PC-3 (cell line): ENCODE results near the gene TMOD4. TPM values are rescaled to one million over a fixed set of nuclear protein-coding genes. Genes with fewer than 3 reads are reported as not detected.
"Not testable (repeated sequence)": the region's sequence is repeated elsewhere in the genome, so short reads cannot be mapped to it uniquely, and the experiment has no call there.

Experiments used
- ATAC-seq: fragments of 200-7000 bp; cut with Tn5 transposase; 2 replicates; pipeline ENCODE4 v1.9.1; 2020; ENCODE audit warnings: mild to moderate bottlenecking, moderate library complexity
- BruUV-seq: library from RNA; stranded (reverse); fragments of 400-500 nt; replicated peaks from 2 replicates; lab custom pipeline; 2021; lab: Mats Ljungman, UMichigan
- CTCF ChIA-PET: fragments of 300-600 bp; sonication (Branson Sonifier 250); formaldehyde crosslinking; loops from one replicate; lab custom pipeline; 2022; ENCODE audit warnings: antibody characterized with exemption; lab: Charles Lee
- POLR2A ChIA-PET: fragments of 300-600 bp; sonication (Branson Sonifier 250); formaldehyde crosslinking; loops from one replicate; lab custom pipeline; 2022; ENCODE audit warnings: antibody characterized with exemption; ENCODE audit not compliant: unreplicated experiment; lab: Charles Lee
- DNase-seq: peaks from one replicate; pipeline ENCODE4 v3.0.0-alpha.2; 2015
- H2AFZ ChIP-seq: fragments of 300-600 bp; sonication (generic); 2 replicates; pipeline ENCODE4 v1.6.0; 2016; ENCODE audit warnings: antibody characterized with exemption, low read length
- H3F3A ChIP-seq: fragments of 300-600 bp; sonication (generic); one replicate; pipeline ENCODE4 v1.6.0; 2017; ENCODE audit warnings: antibody characterized with exemption, low read length, control low read depth, mild to moderate bottlenecking; ENCODE audit not compliant: unreplicated experiment
- H3K27ac ChIP-seq: fragments of 300-600 bp; sonication (generic); 2 replicates; pipeline ENCODE4 v1.5.1; 2016; ENCODE audit warnings: mild to moderate bottlenecking, low read length
- H3K27me3 ChIP-seq: fragments of 300-600 bp; sonication (generic); 2 replicates; pipeline ENCODE4 v1.6.1; 2016; ENCODE audit warnings: low read length, mixed read lengths
- H3K36me3 ChIP-seq: fragments of 300-600 bp; sonication (generic); 2 replicates; pipeline ENCODE4 v1.6.1; 2016; ENCODE audit warnings: low read depth, mixed run types, low read length, mixed read lengths
- H3K4me1 ChIP-seq: fragments of 300-600 bp; sonication (generic); 2 replicates; pipeline ENCODE4 v1.5.1; 2016; ENCODE audit warnings: low read length; ENCODE audit not compliant: insufficient read depth
- H3K4me2 ChIP-seq: fragments of 300-600 bp; sonication (generic); 2 replicates; pipeline ENCODE4 v1.6.0; 2016; ENCODE audit warnings: low read length
- H3K4me3 ChIP-seq: fragments of 300-600 bp; sonication (generic); 2 replicates; pipeline ENCODE4 v1.5.1; 2016; ENCODE audit warnings: mild to moderate bottlenecking, low read length, mixed read lengths
- H3K79me2 ChIP-seq: fragments of 300-600 bp; sonication (generic); 2 replicates; pipeline ENCODE4 v1.6.1; 2017; ENCODE audit warnings: low read length, mixed read lengths
- H3K9ac ChIP-seq: fragments of 300-600 bp; sonication (generic); 2 replicates; pipeline ENCODE4 v1.6.0; 2016; ENCODE audit warnings: mild to moderate bottlenecking, low read length
- H3K9me2 ChIP-seq: fragments of 300-600 bp; sonication (generic); replicated peaks from 2 replicates; pipeline ENCODE4 v1.6.1; 2016; ENCODE audit warnings: mixed run types, low read length, mixed read lengths
- H3K9me3 ChIP-seq: fragments of 300-600 bp; sonication (generic); 2 replicates; pipeline ENCODE4 v1.6.1; 2016; ENCODE audit warnings: low read length, mixed read lengths
- H4K20me1 ChIP-seq: fragments of 300-600 bp; sonication (generic); 2 replicates; pipeline ENCODE4 v1.6.1; 2016; ENCODE audit warnings: low read length, mixed read lengths
- EZH2 ChIP-seq: fragments of 300-600 bp; sonication (generic); IDR thresholded peaks from one replicate; pipeline ENCODE4 v1.6.1; 2017; ENCODE audit warnings: antibody characterized with exemption, mild to moderate bottlenecking, low read length; ENCODE audit not compliant: unreplicated experiment
- EZH2phosphoT487 ChIP-seq: fragments of 300-600 bp; sonication (generic); IDR thresholded peaks from 2 replicates; pipeline ENCODE4 v1.6.1; 2018; ENCODE audit warnings: mild to moderate bottlenecking, antibody characterized with exemption, low read length, borderline replicate concordance
- intact Hi-C: fragments of 100-400 bp; cut with micrococcal nuclease; formaldehyde crosslinking; loops from 2 replicates; pipeline ENCODE4 v1.9.0; 2023
- total RNA-seq: library from RNA; depleted of rRNA; stranded (reverse); fragments of >200 nt; gene quantifications from 2 replicates; pipeline ENCODE4 v1.2.3, GENCODE V29; 2014
- TF ChIP-seq, protein P1 (sequence below): fragments of 300-600 bp; sonication (generic); conservative IDR thresholded peaks from 2 replicates; pipeline ENCODE4 v1.5.1; 2017; ENCODE audit warnings: antibody characterized with exemption, low read depth, mild to moderate bottlenecking, low read length

TMOD4 gene
- total RNA-seq, 1 experiment from 2014 or later: 2.7 TPM

DNA sequence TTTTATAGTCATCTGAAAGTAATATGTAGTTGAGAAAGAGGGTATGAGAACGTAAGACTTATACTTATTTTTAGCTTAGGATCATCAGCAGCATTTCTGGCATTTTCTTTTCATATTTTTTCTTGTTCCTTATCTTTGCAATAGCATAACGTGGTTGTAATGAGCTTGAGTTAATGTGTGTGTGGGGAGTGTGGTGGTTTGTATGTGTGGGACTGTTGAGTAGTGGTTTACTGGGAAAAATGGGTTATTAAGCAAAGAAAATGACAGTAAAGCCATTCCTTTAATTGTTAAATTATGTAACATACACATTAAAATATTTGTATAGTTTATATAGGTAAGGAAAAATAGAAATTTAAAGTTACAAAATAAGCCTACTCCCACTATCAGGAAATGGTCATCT lies 37.8 kb upstream of the TMOD4 start:
- DNase-seq (no peak), ATAC-seq (no peak)
- Histone ChIP-seq H2AFZ (no peak overlapping the region), H3K27ac (no peak overlapping the region), H3K4me3 (no peak overlapping the region), H3K9me3 (no peaks in the 10 kb centered on the region), H3K36me3 (peaks cover 18% of the 10 kb centered on the region; the same call in 1 of the 2 replicates), H3K4me1 (no peaks in the 10 kb centered on the region), H4K20me1 (peaks cover 23% of the 10 kb centered on the region), H3K27me3 (no peaks in the 10 kb centered on the region), H3K9me2 (no peaks in the 10 kb centered on the region), H3K4me2 (no peak overlapping the region), H3K79me2 (peaks cover 98% of the 10 kb centered on the region), H3K9ac (no peak overlapping the region), H3F3A (no peaks in the 10 kb centered on the region)
- TF ChIP-seq EZH2: no peak
- TF ChIP-seq, protein P1, sequence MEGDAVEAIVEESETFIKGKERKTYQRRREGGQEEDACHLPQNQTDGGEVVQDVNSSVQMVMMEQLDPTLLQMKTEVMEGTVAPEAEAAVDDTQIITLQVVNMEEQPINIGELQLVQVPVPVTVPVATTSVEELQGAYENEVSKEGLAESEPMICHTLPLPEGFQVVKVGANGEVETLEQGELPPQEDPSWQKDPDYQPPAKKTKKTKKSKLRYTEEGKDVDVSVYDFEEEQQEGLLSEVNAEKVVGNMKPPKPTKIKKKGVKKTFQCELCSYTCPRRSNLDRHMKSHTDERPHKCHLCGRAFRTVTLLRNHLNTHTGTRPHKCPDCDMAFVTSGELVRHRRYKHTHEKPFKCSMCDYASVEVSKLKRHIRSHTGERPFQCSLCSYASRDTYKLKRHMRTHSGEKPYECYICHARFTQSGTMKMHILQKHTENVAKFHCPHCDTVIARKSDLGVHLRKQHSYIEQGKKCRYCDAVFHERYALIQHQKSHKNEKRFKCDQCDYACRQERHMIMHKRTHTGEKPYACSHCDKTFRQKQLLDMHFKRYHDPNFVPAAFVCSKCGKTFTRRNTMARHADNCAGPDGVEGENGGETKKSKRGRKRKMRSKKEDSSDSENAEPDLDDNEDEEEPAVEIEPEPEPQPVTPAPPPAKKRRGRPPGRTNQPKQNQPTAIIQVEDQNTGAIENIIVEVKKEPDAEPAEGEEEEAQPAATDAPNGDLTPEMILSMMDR: no peak
- no peak for TF ChIP-seq EZH2phosphoT487
- ChIA-PET POLR2A (interaction anchor here (0.6 kb wide), 1 partner anchor 13 kb away, joined by 4 read pairs; no protein-coding TSS in a partner anchor), CTCF (no interaction called here)
- no TSS peak for BruUV-seq
- intact Hi-C loops: no loop called here

DNA sequence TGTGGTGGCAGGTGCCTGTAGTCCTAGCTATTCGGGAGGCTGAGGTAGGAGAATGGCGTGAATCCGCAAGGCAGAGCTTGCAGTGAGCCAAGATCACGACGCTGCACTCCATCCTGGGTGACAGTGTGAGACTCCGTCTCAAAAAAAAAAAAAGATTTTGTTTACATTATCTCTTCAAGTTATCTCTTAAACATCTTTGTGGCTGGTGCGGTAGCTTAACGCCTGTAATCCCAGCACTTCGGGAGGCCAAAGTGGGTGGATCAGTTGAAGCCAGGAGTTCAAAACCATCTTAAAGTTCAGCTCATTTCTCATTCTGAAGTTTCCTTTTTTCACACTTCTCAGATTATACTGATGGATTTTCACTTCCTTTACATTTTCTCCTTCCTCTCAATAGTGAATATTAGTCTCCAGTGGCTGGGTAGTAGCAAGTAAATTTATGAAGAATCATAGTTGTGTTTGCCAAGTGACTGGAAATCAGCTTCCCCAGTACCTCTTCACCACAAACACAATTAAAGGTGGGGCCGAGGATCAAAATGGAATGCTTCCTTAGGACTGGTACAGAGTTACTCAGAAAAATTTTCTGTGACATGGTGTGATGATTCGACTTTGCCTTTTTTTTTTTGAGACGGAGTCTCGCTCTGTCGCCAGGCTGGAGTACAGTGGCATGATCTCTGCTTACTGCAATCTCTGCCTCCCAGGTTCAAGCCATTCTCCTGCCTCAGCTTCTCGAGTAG lies 36.4 kb upstream of the TMOD4 start:
- peaks cover 22% of the 10 kb centered on the region; the same call in 1 of the 2 replicates for H3K36me3 ChIP-seq
- no peak overlapping the region for H2AFZ ChIP-seq
- H3K27ac ChIP-seq: no peak overlapping the region
- H3K9ac ChIP-seq: no peak overlapping the region
- peaks cover 98% of the 10 kb centered on the region for H3K79me2 ChIP-seq
- TF ChIP-seq EZH2phosphoT487 (no peak), EZH2 (no peak)
- TF ChIP-seq, protein P1: no peak
- peaks cover 16% of the 10 kb centered on the region for H4K20me1 ChIP-seq
- no peak overlapping the region for H3K4me3 ChIP-seq
- H3K9me3 ChIP-seq: no peaks in the 10 kb centered on the region
- no peaks in the 10 kb centered on the region for H3F3A ChIP-seq
- DNase-seq (peak; percentile 51), ATAC-seq (peak; percentile 45)
- ChIA-PET POLR2A (interaction anchor here (0.7 kb wide), 1 partner anchor 158 kb away, joined by 3 read pairs; no protein-coding TSS in a partner anchor), CTCF (no interaction called here)
- no TSS peak for BruUV-seq
- H3K27me3 ChIP-seq: no peaks in the 10 kb centered on the region
- intact Hi-C loops: no loop called here
- H3K4me2 ChIP-seq: no peak overlapping the region
- H3K9me2 ChIP-seq: no peaks in the 10 kb centered on the region
- no peaks in the 10 kb centered on the region for H3K4me1 ChIP-seq

GRCh38 chr1:151210830-151211229 lies 35.0 kb upstream of the TMOD4 start:
- no TSS peak for BruUV-seq
- Histone ChIP-seq H3K79me2 (peaks cover 98% of the 10 kb centered on the region), H3K9ac (no peak overlapping the region), H3K4me3 (no peak overlapping the region), H3K27me3 (no peaks in the 10 kb centered on the region), H4K20me1 (peaks cover 17% of the 10 kb centered on the region), H3K4me2 (no peak overlapping the region), H3K9me3 (no peaks in the 10 kb centered on the region), H3F3A (no peaks in the 10 kb centered on the region), H3K36me3 (peaks cover 29% of the 10 kb centered on the region; the same call in 1 of the 2 replicates), H2AFZ (no peak overlapping the region), H3K9me2 (no peaks in the 10 kb centered on the region), H3K27ac (no peak overlapping the region), H3K4me1 (no peaks in the 10 kb centered on the region)
- POLR2A ChIA-PET: no interaction called here
- DNase-seq: peak; percentile 62
- intact Hi-C loops: no loop called here
- CTCF ChIA-PET: no interaction called here
- TF ChIP-seq EZH2: no peak
- TF ChIP-seq, protein P1: no peak
- no peak for TF ChIP-seq EZH2phosphoT487
- peak; percentile 78 for ATAC-seq

DNA sequence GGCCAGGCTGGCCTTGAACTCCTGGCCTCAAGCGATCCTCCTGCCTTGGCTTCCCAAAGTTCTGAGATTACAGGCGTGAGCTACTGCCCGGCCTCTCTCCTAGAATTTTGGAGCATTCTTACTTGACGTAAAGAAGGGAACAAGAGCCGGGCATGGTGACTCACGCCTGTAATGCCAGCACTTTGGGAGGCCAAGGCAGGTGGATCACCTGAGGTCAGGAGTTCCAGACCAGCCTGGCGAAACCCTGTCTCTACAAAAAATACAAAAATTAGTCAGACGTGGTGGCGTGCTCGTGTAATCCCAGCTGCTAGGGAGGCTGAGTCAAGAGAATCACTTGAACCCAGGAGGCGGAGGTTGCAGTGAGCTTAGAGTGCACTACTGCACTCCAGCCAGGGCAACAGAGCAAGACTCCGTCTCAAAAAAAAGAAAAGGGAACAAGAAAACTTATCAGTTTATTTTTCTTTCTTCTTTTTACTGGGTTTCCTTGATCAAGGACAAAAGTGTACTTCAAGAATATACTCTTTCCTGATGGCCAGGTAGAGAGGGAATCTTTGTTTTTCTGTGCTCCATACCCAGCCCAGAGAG lies 29.7 kb upstream of the TMOD4 start:
- H3K27me3 ChIP-seq, H3K9me2 ChIP-seq, H3K4me3 ChIP-seq, H2AFZ ChIP-seq, H3K27ac ChIP-seq, H3K9me3 ChIP-seq, BruUV-seq, ATAC-seq, intact Hi-C loops, H3F3A ChIP-seq, H3K9ac ChIP-seq, H3K4me2 ChIP-seq, POLR2A ChIA-PET, DNase-seq: not testable (repeated sequence)
- Histone ChIP-seq H4K20me1 (peaks cover 30% of the 10 kb centered on the region), H3K36me3 (peaks cover 44% of the 10 kb centered on the region), H3K4me1 (peaks cover 17% of the 10 kb centered on the region; the same call in 1 of the 2 replicates), H3K79me2 (peaks cover 97% of the 10 kb centered on the region)
- CTCF ChIA-PET: interaction anchor here (0.6 kb wide), 1 partner anchor 866 kb away, joined by 4 read pairs; no protein-coding TSS in a partner anchor
